GM18868 (cell line): Measurements from ENCODE around the gene PDE7B.

Experiments used
- ATAC-seq: cut with Tn5 transposase; IDR thresholded peaks from one replicate; pipeline ENCODE4 v1.9.1; 2021; ENCODE audit warnings: mild to moderate bottlenecking, moderate library complexity; ENCODE audit not compliant: unreplicated experiment

The PDE7B gene

GRCh38 chr6:135851442-135852271 is at the start of gene PDE7B:
Gene PDE7B (plus strand): TSS chr6:135851701.
- peak; percentile 85 for ATAC-seq

- no peak for ATAC-seq
Observed at GRCh38 chr6:135801755-135802465, 49.6 kb upstream of the PDE7B start.

GRCh38 chr6:135810486-135810885 is 41.0 kb upstream of the PDE7B start:
- no peak for ATAC-seq

- ATAC-seq: no peak
Observed at GRCh38 chr6:135811170-135811569, 40.3 kb upstream of the PDE7B start.

GRCh38 chr6:135811644-135812526 is 39.6 kb upstream of the PDE7B start:
- no peak for ATAC-seq

- no peak for ATAC-seq
Observed at GRCh38 chr6:135813401-135813800, 38.1 kb upstream of the PDE7B start.

GRCh38 chr6:135814043-135814442 is 37.5 kb upstream of the PDE7B start:
- ATAC-seq: no peak

GRCh38 chr6:135815216-135815615 is 36.3 kb upstream of the PDE7B start:
- no peak for ATAC-seq

GRCh38 chr6:135817035-135817434 is 34.5 kb upstream of the PDE7B start:
- ATAC-seq: no peak

GRCh38 chr6:135819665-135820064 is 31.8 kb upstream of the PDE7B start:
- no peak for ATAC-seq

- ATAC-seq: no peak
Observed at GRCh38 chr6:135820340-135820739, 31.2 kb upstream of the PDE7B start.

GRCh38 chr6:135823851-135824250 is 27.6 kb upstream of the PDE7B start:
- no peak for ATAC-seq

GRCh38 chr6:135826236-135826804 is 25.2 kb upstream of the PDE7B start:
- ATAC-seq: no peak

GRCh38 chr6:135828021-135828420 is 23.5 kb upstream of the PDE7B start:
- no peak for ATAC-seq

GRCh38 chr6:135830452-135830881 is 21.0 kb upstream of the PDE7B start:
- no peak for ATAC-seq

GRCh38 chr6:135831016-135831415 is 20.5 kb upstream of the PDE7B start:
- ATAC-seq: no peak

GRCh38 chr6:135832166-135832565 is 19.3 kb upstream of the PDE7B start:
- ATAC-seq: no peak

GRCh38 chr6:135833771-135834170 is 17.7 kb upstream of the PDE7B start:
- ATAC-seq: no peak

GRCh38 chr6:135837735-135838449 is 13.6 kb upstream of the PDE7B start:
- ATAC-seq: no peak

GRCh38 chr6:135839121-135839520 is 12.4 kb upstream of the PDE7B start:
- ATAC-seq: no peak
